ENCODE results near the gene TMEM272.

The TMEM272 gene

DNA sequence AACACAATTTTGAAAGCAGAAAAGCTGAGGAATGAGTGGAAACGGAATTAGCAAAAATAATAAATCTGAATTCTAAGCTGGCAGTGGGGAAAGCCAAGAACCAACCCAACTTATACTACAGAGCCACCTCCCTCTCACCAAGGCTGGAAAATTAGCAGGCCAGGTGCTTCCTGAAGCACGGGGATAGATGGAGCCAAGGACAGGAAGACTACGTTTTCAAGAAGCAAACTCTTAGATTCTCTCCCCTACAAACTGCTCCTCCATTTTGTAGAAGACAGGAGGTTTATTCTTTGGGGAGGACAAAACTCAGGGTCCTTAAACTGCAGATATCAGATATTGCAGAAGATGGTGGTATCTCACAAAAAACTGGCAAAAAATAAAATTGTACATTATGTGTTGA lies 25.6 kb upstream of the TMEM272 start:
- H3K9ac ChIP-seq (ENCODE audit: low read depth, low read length) = no peak overlapping the region
- no peak overlapping the region for H3K4me3 ChIP-seq (ENCODE audit: low read depth in 1 of 2, low read length in 2 of 2)
- H3K4me2 ChIP-seq (ENCODE audit: insufficient read depth, low read length) = no peak overlapping the region
- no peak overlapping the region for H2AFZ ChIP-seq (ENCODE audit: low read depth, low read length)
- DNase-seq = no peak
- H3K27me3 ChIP-seq (ENCODE audit: insufficient read depth, low read length, poor library complexity) = no peaks in the 10 kb centered on the region
- no peaks in the 10 kb centered on the region for H4K20me1 ChIP-seq (ENCODE audit: insufficient read depth, low read length)
- H3K9me3 ChIP-seq (ENCODE audit: insufficient read depth, low read length, severe bottlenecking) = no peaks in the 10 kb centered on the region
- no peaks in the 10 kb centered on the region for H3K36me3 ChIP-seq (ENCODE audit: insufficient read depth, low read length)
- no peak overlapping the region for H3K27ac ChIP-seq (ENCODE audit: low read length)
- no peak for ATAC-seq (ENCODE audit: insufficient read depth, low read depth)
- H3K4me1 ChIP-seq (ENCODE audit: insufficient read depth, low read length) = no peaks in the 10 kb centered on the region
- TF ChIP-seq EZH2 (IDR thresholded peaks at IDR 0.05; ENCODE audit: borderline replicate concordance, low read depth, low read length, severe bottlenecking) = no peak
- no peaks in the 10 kb centered on the region for H3K79me2 ChIP-seq (ENCODE audit: insufficient read depth, low read length)

DNA sequence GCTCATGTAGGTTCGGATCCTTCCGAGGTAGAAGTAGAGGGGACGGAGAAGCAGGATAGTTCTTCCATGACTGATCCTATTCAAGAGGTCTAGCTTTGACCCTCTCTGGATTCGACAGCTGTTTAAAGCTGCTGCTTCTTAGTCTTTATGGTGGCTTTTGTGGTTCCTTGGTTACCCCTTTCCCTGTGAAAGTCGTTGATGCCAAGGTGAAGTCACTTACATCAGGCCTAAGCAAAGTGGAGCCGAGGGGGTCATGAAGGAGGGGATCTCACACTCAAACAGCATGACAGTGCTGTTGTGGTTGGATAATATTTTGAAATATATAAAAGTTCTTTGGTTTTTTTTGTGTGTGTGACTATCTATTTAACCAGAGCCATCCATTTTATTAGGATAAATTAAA lies 24.9 kb upstream of the TMEM272 start:
- no peak overlapping the region for H2AFZ ChIP-seq (ENCODE audit: low read depth, low read length)
- ATAC-seq (ENCODE audit: insufficient read depth, low read depth) = peak; percentile 82
- no peaks in the 10 kb centered on the region for H3K36me3 ChIP-seq (ENCODE audit: insufficient read depth, low read length)
- no peaks in the 10 kb centered on the region for H3K4me1 ChIP-seq (ENCODE audit: insufficient read depth, low read length)
- no peak for TF ChIP-seq EZH2 (IDR thresholded peaks at IDR 0.05; ENCODE audit: borderline replicate concordance, low read depth, low read length, severe bottlenecking)
- TF ChIP-seq, protein P1, sequence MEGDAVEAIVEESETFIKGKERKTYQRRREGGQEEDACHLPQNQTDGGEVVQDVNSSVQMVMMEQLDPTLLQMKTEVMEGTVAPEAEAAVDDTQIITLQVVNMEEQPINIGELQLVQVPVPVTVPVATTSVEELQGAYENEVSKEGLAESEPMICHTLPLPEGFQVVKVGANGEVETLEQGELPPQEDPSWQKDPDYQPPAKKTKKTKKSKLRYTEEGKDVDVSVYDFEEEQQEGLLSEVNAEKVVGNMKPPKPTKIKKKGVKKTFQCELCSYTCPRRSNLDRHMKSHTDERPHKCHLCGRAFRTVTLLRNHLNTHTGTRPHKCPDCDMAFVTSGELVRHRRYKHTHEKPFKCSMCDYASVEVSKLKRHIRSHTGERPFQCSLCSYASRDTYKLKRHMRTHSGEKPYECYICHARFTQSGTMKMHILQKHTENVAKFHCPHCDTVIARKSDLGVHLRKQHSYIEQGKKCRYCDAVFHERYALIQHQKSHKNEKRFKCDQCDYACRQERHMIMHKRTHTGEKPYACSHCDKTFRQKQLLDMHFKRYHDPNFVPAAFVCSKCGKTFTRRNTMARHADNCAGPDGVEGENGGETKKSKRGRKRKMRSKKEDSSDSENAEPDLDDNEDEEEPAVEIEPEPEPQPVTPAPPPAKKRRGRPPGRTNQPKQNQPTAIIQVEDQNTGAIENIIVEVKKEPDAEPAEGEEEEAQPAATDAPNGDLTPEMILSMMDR (IDR thresholded peaks at IDR 0.05; ENCODE audit: borderline replicate concordance, extremely low read depth, low read length, poor library complexity, severe bottlenecking) = no peak
- H3K79me2 ChIP-seq (ENCODE audit: insufficient read depth, low read length) = no peaks in the 10 kb centered on the region
- no peaks in the 10 kb centered on the region for H3K9me3 ChIP-seq (ENCODE audit: insufficient read depth, low read length, severe bottlenecking)
- no peaks in the 10 kb centered on the region for H4K20me1 ChIP-seq (ENCODE audit: insufficient read depth, low read length)
- no peak overlapping the region for H3K9ac ChIP-seq (ENCODE audit: low read depth, low read length)
- H3K27me3 ChIP-seq (ENCODE audit: insufficient read depth, low read length, poor library complexity) = no peaks in the 10 kb centered on the region
- no peak overlapping the region for H3K27ac ChIP-seq (ENCODE audit: low read length)
- no peak overlapping the region for H3K4me3 ChIP-seq (ENCODE audit: low read depth in 1 of 2, low read length in 2 of 2)
- DNase-seq = peak; percentile 48
- H3K4me2 ChIP-seq (ENCODE audit: insufficient read depth, low read length) = no peak overlapping the region

DNA sequence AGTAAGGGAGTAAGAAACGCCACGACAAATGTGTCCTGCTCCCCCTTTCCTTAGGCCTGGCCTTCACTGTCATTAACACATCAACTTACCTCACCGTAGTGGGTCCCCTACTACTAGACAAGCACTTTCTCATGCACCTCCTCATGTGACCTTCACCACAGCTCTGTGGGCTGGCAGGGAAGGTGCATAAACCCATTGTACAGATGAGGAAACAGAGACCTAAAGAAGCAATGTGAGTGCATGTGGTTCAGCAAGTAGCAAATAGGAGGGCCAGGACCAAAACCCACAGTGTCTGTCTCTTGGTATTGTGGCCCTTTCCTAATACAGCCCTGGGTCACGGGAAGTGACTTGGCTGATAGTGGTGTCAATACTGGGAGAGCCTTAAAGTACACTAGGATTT lies 22.1 kb upstream of the TMEM272 start:
- Histone ChIP-seq H3K4me3 (ENCODE audit: low read depth in 1 of 2, low read length in 2 of 2) (no peak overlapping the region), H4K20me1 (ENCODE audit: insufficient read depth, low read length) (no peaks in the 10 kb centered on the region), H3K79me2 (ENCODE audit: insufficient read depth, low read length) (no peaks in the 10 kb centered on the region), H3K4me1 (ENCODE audit: insufficient read depth, low read length) (no peaks in the 10 kb centered on the region), H3K36me3 (ENCODE audit: insufficient read depth, low read length) (no peaks in the 10 kb centered on the region), H3K27ac (ENCODE audit: low read length) (no peak overlapping the region), H2AFZ (ENCODE audit: low read depth, low read length) (no peak overlapping the region), H3K4me2 (ENCODE audit: insufficient read depth, low read length) (no peak overlapping the region), H3K9me3 (ENCODE audit: insufficient read depth, low read length, severe bottlenecking) (no peaks in the 10 kb centered on the region), H3K9ac (ENCODE audit: low read depth, low read length) (no peak overlapping the region), H3K27me3 (ENCODE audit: insufficient read depth, low read length, poor library complexity) (no peaks in the 10 kb centered on the region)
- TF ChIP-seq, protein P1 (IDR thresholded peaks at IDR 0.05; ENCODE audit: borderline replicate concordance, extremely low read depth, low read length, poor library complexity, severe bottlenecking) = no peak
- TF ChIP-seq EZH2 (IDR thresholded peaks at IDR 0.05; ENCODE audit: borderline replicate concordance, low read depth, low read length, severe bottlenecking) = no peak
- ATAC-seq (ENCODE audit: insufficient read depth, low read depth) = no peak
- no peak for DNase-seq

DNA sequence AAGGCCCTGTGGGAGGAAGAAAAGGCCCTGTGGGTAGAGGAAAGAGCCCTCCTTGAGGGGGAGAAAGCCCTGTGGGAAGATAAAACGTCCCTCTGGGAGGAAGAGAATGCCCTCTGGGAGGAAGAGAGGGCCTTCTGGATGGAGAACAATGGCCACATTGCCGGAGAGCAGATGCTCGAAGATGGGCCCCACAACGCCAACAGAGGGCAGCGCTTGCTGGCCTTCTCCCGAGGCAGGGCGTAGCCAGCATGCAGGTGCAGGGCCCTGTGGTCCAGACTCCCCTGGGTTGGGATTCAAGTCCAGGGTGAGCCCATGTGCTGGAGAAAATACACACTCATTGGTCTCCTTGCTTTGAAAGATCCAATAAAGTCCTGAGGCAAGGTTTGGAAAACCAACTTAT lies 20.9 kb upstream of the TMEM272 start:
- Histone ChIP-seq H3K9ac (ENCODE audit: low read depth, low read length) (no peak overlapping the region), H3K79me2 (ENCODE audit: insufficient read depth, low read length) (no peaks in the 10 kb centered on the region), H4K20me1 (ENCODE audit: insufficient read depth, low read length) (no peaks in the 10 kb centered on the region), H2AFZ (ENCODE audit: low read depth, low read length) (no peak overlapping the region), H3K4me2 (ENCODE audit: insufficient read depth, low read length) (no peak overlapping the region), H3K36me3 (ENCODE audit: insufficient read depth, low read length) (no peaks in the 10 kb centered on the region), H3K4me3 (ENCODE audit: low read depth in 1 of 2, low read length in 2 of 2) (no peak overlapping the region), H3K27ac (ENCODE audit: low read length) (no peak overlapping the region), H3K9me3 (ENCODE audit: insufficient read depth, low read length, severe bottlenecking) (no peaks in the 10 kb centered on the region), H3K27me3 (ENCODE audit: insufficient read depth, low read length, poor library complexity) (no peaks in the 10 kb centered on the region), H3K4me1 (ENCODE audit: insufficient read depth, low read length) (no peaks in the 10 kb centered on the region)
- TF ChIP-seq, protein P1 (IDR thresholded peaks at IDR 0.05; ENCODE audit: borderline replicate concordance, extremely low read depth, low read length, poor library complexity, severe bottlenecking) = no peak
- TF ChIP-seq EZH2 (IDR thresholded peaks at IDR 0.05; ENCODE audit: borderline replicate concordance, low read depth, low read length, severe bottlenecking) = no peak
- DNase-seq = no peak
- no peak for ATAC-seq (ENCODE audit: insufficient read depth, low read depth)
